GM19324 (cell line): ENCODE data around the gene PIGO.

Experiments
- ATAC-seq: cut with Tn5 transposase; IDR thresholded peaks from one replicate; pipeline ENCODE4 v1.9.1; 2021; ENCODE audit warnings: mild to moderate bottlenecking, moderate library complexity; ENCODE audit not compliant: unreplicated experiment, low FRiP score

PIGO gene

GRCh38 chr9:35096035-35096849 is at the start of gene PIGO:
PIGO (minus strand) TSS chr9:35096591; CDS start chr9:35095565, 1,026 bp downstream.
- ATAC-seq: peak; percentile 81

GRCh38 chr9:35142037-35142436 is 45.6 kb upstream of the PIGO start:
- no peak for ATAC-seq

GRCh38 chr9:35140093-35140492 is 43.7 kb upstream of the PIGO start:
- ATAC-seq: no peak

- ATAC-seq: no peak
These were observed 40.5 kb upstream of the PIGO start for GRCh38 chr9:35136866-35137265.

GRCh38 chr9:35135988-35136387 is 39.6 kb upstream of the PIGO start:
- ATAC-seq: no peak

- no peak for ATAC-seq
These were observed 38.5 kb upstream of the PIGO start for GRCh38 chr9:35134920-35135319.

- ATAC-seq: peak; percentile 40
These were observed 20.6 kb upstream of the PIGO start for GRCh38 chr9:35116898-35117551.

GRCh38 chr9:35116539-35116897 is 20.1 kb upstream of the PIGO start:
- peak; percentile 7 for ATAC-seq

- peak; percentile 63 for ATAC-seq
These were observed 19.5 kb upstream of the PIGO start, which contains the start of gene ATOSB for GRCh38 chr9:35115680-35116538. ATOSB (minus strand) TSS chr9:35115862; CDS start chr9:35108274, 7,588 bp downstream.

- ATAC-seq: no peak
These were observed 18.6 kb upstream of the PIGO start for GRCh38 chr9:35114840-35115628.

GRCh38 chr9:35114113-35114839 is 17.9 kb upstream of the PIGO start:
- no peak for ATAC-seq

- ATAC-seq: no peak
These were observed 16.0 kb upstream of the PIGO start for GRCh38 chr9:35112257-35113020.

- ATAC-seq: peak; percentile 83
These were observed 14.9 kb upstream of the PIGO start for GRCh38 chr9:35111001-35111933.

GRCh38 chr9:35110327-35110761 is 14.0 kb upstream of the PIGO start:
- ATAC-seq: no peak

- ATAC-seq: no peak
These were observed 12.7 kb upstream of the PIGO start for GRCh38 chr9:35108946-35109575.

GRCh38 chr9:35108461-35108860 is 12.1 kb upstream of the PIGO start:
- ATAC-seq: no peak
